Suprapubic skin (tissue), 4 donors: ENCODE measurements around the gene IFT43.

ENCODE experiments used
- POLR2A ChIP-seq, 2 donors: fragments of 450-650 bp; IDR thresholded peaks; one replicate each; pipeline ENCODE4 v1.6.1; 2017; ENCODE audit warnings: antibody characterized with exemption in 2 of 2, mild to moderate bottlenecking in 2 of 2, moderate library complexity in 2 of 2
- POLR2AphosphoS5 ChIP-seq, 3 donors: sonication (generic); formaldehyde crosslinking; IDR thresholded peaks; one replicate each; pipeline ENCODE4 v1.6.1; 2017; ENCODE audit warnings: antibody characterized with exemption in 3 of 3
- TF ChIP-seq, protein P1 (sequence below), 2 donors: fragments of 200-600 bp in 1 of 2; fragments of 450-650 bp in 1 of 2; sonication (generic) in 1 of 2; IDR thresholded peaks; one replicate each; pipeline ENCODE4 v1.5.1; 2016 to 2019; ENCODE audit warnings: antibody characterized with exemption in 2 of 2, mild to moderate bottlenecking in 1 of 2, moderate library complexity in 1 of 2

DNA sequence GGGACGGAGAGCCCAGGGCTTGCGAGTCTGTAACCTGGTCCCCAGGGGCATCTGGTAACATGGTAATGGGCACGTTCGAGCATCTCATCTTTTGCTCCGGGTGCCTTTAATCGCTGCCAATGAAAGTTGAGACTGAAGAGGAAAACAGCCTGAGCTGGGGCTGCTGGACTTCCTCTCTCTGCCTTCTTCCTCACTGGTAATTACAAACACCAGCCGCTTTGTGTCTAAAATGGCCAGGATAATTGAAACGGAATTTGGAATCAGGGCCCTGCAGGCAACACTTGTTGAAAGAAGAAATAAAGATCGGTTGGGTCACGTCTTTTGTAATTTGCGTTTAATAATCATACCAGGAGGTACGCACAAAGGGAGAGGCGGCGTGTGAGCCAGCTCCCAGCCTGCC, 114.7 kb downstream of the IFT43 start:
- TF ChIP-seq POLR2A (IDR thresholded peaks at IDR 0.05) (no peak), POLR2AphosphoS5 (IDR thresholded peaks at IDR 0.05) (no peak)
- TF ChIP-seq, protein P1, sequence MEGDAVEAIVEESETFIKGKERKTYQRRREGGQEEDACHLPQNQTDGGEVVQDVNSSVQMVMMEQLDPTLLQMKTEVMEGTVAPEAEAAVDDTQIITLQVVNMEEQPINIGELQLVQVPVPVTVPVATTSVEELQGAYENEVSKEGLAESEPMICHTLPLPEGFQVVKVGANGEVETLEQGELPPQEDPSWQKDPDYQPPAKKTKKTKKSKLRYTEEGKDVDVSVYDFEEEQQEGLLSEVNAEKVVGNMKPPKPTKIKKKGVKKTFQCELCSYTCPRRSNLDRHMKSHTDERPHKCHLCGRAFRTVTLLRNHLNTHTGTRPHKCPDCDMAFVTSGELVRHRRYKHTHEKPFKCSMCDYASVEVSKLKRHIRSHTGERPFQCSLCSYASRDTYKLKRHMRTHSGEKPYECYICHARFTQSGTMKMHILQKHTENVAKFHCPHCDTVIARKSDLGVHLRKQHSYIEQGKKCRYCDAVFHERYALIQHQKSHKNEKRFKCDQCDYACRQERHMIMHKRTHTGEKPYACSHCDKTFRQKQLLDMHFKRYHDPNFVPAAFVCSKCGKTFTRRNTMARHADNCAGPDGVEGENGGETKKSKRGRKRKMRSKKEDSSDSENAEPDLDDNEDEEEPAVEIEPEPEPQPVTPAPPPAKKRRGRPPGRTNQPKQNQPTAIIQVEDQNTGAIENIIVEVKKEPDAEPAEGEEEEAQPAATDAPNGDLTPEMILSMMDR (IDR thresholded peaks at IDR 0.05), result no peak
